Progenitor cell of endocrine pancreas (in vitro differentiated cells): Measurements from ENCODE around the gene ADARB2. TPM values are rescaled to one million over a fixed set of nuclear protein-coding genes. Genes with fewer than 3 reads are reported as not detected.

ENCODE experiments used
- DNase-seq: peaks from one replicate; pipeline ENCODE4 v3.0.0; 2021; ENCODE audit warnings: low spot score; ENCODE audit not compliant: unreplicated experiment
- H3K27ac Mint-ChIP-seq: 2 replicates; pipeline ENCODE4 v1.8.0; 2021; ENCODE audit warnings: mild to moderate bottlenecking, moderate library complexity, mixed read lengths
- H3K27me3 Mint-ChIP-seq: 2 replicates; pipeline ENCODE4 v1.8.0; 2021; ENCODE audit warnings: mixed read lengths
- H3K36me3 Mint-ChIP-seq: 2 replicates; pipeline ENCODE4 v1.8.0; 2022; ENCODE audit warnings: mixed read lengths; ENCODE audit not compliant: insufficient read depth
- H3K4me1 Mint-ChIP-seq: 2 replicates; pipeline ENCODE4 v1.8.0; 2021; ENCODE audit warnings: low read depth, mixed read lengths
- H3K4me3 Mint-ChIP-seq: 2 replicates; pipeline ENCODE4 v1.8.0; 2021; ENCODE audit warnings: low read depth, mild to moderate bottlenecking, moderate library complexity, mixed read lengths
- H3K9me3 Mint-ChIP-seq: 2 replicates; pipeline ENCODE4 v1.8.0; 2021; ENCODE audit warnings: low read depth, mixed read lengths
- CTCF ChIP-seq: fragments of 200-600 bp; sonication (generic); IDR thresholded peaks from one replicate; pipeline ENCODE4 v1.5.0; 2021; ENCODE audit warnings: antibody characterized with exemption, mild to moderate bottlenecking; ENCODE audit not compliant: unreplicated experiment
- total RNA-seq: library from RNA; stranded (reverse); gene quantifications from 2 replicates; pipeline ENCODE4 v1.2.1, GENCODE V29; 2021

The ADARB2 gene
- total RNA-seq, 1 donor from 2014 or later: 1.3 TPM

- Mint-ChIP-seq H3K4me3 (no peak overlapping the region), H3K4me1 (peaks cover 22% of the 10 kb centered on the region), H3K27me3 (peaks cover 21% of the 10 kb centered on the region), H3K9me3 (no peaks in the 10 kb centered on the region), H3K36me3 (no peaks in the 10 kb centered on the region), H3K27ac (no peak overlapping the region)
- no peak for TF ChIP-seq CTCF
- DNase-seq: no peak
Observed at GRCh38 chr10:1153805-1154351, 583.4 kb downstream of the ADARB2 start.

GRCh38 chr10:1153251-1153763, 584.0 kb downstream of the ADARB2 start:
- H3K36me3 Mint-ChIP-seq: no peaks in the 10 kb centered on the region
- no peak overlapping the region for H3K27ac Mint-ChIP-seq
- TF ChIP-seq CTCF: no peak
- H3K27me3 Mint-ChIP-seq: peaks cover 21% of the 10 kb centered on the region
- H3K9me3 Mint-ChIP-seq: no peaks in the 10 kb centered on the region
- H3K4me3 Mint-ChIP-seq: no peak overlapping the region
- DNase-seq: no peak
- H3K4me1 Mint-ChIP-seq: peaks cover 22% of the 10 kb centered on the region

- no peak overlapping the region for H3K27ac Mint-ChIP-seq
- H3K36me3 Mint-ChIP-seq: no peaks in the 10 kb centered on the region
- no peak for DNase-seq
- peaks cover 22% of the 10 kb centered on the region for H3K4me1 Mint-ChIP-seq
- no peak overlapping the region for H3K4me3 Mint-ChIP-seq
- TF ChIP-seq CTCF: no peak
- H3K27me3 Mint-ChIP-seq: peaks cover 18% of the 10 kb centered on the region
- no peaks in the 10 kb centered on the region for H3K9me3 Mint-ChIP-seq
Observed at GRCh38 chr10:1152386-1153250, 584.7 kb downstream of the ADARB2 start.

- Mint-ChIP-seq H3K27ac (peak overlapping the region; percentile 58), H3K4me3 (no peak overlapping the region), H3K9me3 (peaks cover 6% of the 10 kb centered on the region), H3K4me1 (peaks cover 22% of the 10 kb centered on the region), H3K36me3 (peaks cover 4% of the 10 kb centered on the region), H3K27me3 (peaks cover 11% of the 10 kb centered on the region)
- no peak for DNase-seq
- no peak for TF ChIP-seq CTCF
Observed at GRCh38 chr10:1151076-1152033, 586.0 kb downstream of the ADARB2 start.

GRCh38 chr10:1150638-1150955, 586.7 kb downstream of the ADARB2 start:
- H3K9me3 Mint-ChIP-seq: peaks cover 6% of the 10 kb centered on the region
- H3K27ac Mint-ChIP-seq: peak overlapping the region; percentile 58
- no peak for TF ChIP-seq CTCF
- peaks cover 4% of the 10 kb centered on the region for H3K36me3 Mint-ChIP-seq
- H3K4me1 Mint-ChIP-seq: peaks cover 22% of the 10 kb centered on the region
- H3K27me3 Mint-ChIP-seq: peaks cover 11% of the 10 kb centered on the region
- H3K4me3 Mint-ChIP-seq: no peak overlapping the region
- DNase-seq: no peak
